Esophagus mucosa (tissue), 1 donor: ENCODE measurements around the gene ANKS1B. TPM values are rescaled to one million over a fixed set of nuclear protein-coding genes. Genes with fewer than 3 reads are reported as not detected.
A peak's percentile ranks its signal among the peaks of the same experiment; 100 is the strongest.
"Not testable (repeated sequence)": the region's sequence is repeated elsewhere in the genome, so short reads cannot be mapped to it uniquely, and the experiment has no call there.

Experiments used
- ATAC-seq: fragments of 200-7000 bp; cut with Tn5 transposase; one replicate; pipeline ENCODE4 v1.9.1; 2020
- total RNA-seq: library from RNA; stranded (reverse); gene quantifications from one replicate; pipeline ENCODE4 v1.2.4, GENCODE V29; 2023
- donor health status: DM: yes; HTN: yes; CAD: no.

Gene ANKS1B
- total RNA-seq, 1 donor from 2014 or later = 2.8 TPM

DNA sequence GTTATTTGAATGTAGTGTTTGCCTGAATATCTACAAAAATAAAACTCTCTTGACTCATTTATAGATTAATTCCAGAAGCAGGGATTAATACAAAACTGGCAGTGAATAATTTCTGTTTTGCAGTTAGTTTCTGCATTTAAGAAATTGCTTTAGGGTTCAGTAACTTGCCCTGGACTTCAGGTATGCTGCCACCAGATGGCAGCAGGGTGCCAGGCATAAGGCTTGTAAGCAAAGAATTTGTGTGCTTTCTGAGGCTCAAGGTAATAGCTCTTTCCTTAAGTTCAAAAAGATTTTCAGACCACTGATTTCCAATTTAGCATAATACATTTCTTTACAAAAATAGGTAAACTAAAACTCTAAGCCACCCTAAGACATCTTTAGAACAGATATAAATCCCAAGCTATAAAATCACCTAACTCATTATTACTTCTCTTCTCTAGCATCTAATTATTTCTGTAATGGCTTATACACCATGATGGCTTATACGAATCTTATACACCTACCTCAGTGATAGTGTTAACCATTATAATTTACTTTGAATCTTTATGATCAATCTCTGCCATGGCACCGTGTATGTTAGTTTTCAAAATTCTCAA is 941.3 kb downstream of the ANKS1B start:
- ATAC-seq = no peak

- ATAC-seq = no peak
These were observed 942.5 kb downstream of the ANKS1B start for GRCh38 chr12:99042226-99042625.

DNA sequence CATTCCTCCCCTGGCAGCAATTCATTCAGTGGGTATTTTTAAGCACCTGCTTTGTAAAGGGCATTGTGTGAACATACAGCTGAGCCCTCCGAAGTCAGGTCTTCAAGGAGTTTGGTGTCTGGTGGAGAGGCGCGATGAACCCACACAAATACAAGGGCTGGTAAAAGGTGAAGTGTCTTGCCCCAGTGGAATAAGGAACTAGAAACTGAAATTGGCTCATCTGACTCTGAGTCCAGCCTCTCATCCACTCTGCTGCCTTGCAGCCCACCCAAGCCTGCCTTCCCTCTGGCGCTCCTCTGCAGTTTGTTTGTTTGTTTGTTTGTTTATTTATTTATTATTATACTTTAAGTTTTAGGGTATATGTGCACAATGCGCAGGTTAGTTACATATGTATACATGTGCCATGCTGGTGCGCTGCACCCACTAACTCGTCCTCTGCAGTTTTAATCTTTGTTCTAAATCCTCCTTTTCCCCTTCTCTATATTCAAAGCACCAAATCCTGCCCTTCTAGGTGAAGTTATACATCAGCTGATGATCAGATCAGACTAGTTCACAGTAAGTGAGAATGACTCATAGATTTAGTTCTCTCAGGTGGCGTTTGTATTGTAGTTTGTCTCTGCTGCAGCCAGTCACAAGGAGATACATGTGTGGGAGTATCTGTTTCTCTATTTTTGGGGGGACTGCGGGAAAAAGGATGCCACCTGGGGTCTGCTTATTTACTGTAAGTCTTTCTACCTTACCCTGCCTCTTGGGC is 945.2 kb downstream of the ANKS1B start:
- peak; percentile 56 for ATAC-seq

GRCh38 chr12:99036566-99036965 is 948.2 kb downstream of the ANKS1B start:
- ATAC-seq = no peak

DNA sequence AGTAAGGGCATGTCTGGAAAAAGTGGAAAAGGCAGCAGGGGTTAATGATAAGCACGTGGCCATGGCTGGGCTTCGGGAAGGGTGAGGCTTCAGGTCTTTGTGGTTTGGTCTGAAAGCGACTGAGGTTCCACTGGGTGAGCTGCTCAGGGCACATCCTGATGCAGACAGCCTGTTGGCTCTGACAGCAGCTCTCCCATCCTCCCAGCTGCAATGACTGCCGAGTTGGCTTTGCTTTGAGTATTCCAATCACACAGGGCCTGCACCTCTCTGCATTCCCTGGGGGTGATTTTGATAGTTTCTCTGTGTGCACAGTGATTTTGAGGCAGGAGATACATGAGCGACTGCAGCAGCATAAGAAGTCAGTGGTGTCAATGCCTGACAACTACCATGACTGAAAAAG is 948.9 kb downstream of the ANKS1B start:
- no peak for ATAC-seq

- not testable (repeated sequence) for ATAC-seq
These were observed 950.5 kb downstream of the ANKS1B start for GRCh38 chr12:99034201-99034600.

- ATAC-seq = no peak
These were observed 955.0 kb downstream of the ANKS1B start for GRCh38 chr12:99029511-99030271.

- ATAC-seq = peak; percentile 99
These were observed 957.3 kb downstream of the ANKS1B start for GRCh38 chr12:99027461-99027860.

- no peak for ATAC-seq
These were observed 957.7 kb downstream of the ANKS1B start for GRCh38 chr12:99027055-99027393.

GRCh38 chr12:99026332-99027054 is 958.2 kb downstream of the ANKS1B start:
- no peak for ATAC-seq

DNA sequence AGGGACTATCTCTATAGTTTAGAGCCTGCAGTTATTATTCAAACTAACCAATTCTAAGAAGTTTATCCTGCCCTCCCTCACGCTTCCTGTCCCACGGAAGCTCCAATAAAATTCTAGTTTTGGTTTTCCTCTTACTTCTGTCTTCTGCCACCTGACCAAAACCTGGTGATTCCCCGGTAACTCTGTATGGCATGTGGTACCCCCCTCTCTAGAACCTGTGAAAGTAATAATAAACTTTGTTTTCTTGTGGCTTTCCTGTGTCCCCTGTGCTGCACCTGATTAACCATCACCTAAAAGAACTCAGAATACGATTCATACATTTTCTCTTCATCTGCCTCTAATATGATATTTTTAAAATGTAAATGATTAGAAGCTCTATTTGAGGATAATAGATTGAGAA is 959.9 kb downstream of the ANKS1B start:
- no peak for ATAC-seq

DNA sequence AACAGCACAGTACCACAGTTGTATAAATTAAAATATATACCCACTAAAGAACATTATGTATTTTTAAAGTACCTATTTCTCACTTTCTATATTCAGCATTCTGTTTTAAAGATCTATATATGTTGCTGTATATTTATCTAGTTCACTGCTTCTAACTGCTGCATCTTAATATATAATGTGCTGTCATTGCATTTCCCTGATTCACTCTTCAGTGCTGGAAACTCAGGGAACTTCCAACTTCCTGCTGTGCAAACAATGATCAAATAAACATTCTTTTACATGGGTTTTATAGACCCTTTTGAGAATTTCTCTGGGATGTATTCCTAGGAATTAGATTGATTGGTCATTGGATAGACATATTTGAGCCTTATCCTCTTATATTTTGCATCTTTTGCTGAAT is 960.5 kb downstream of the ANKS1B start:
- no peak for ATAC-seq

- ATAC-seq = peak; percentile 76
These were observed 963.9 kb downstream of the ANKS1B start for GRCh38 chr12:99020871-99021270.

DNA sequence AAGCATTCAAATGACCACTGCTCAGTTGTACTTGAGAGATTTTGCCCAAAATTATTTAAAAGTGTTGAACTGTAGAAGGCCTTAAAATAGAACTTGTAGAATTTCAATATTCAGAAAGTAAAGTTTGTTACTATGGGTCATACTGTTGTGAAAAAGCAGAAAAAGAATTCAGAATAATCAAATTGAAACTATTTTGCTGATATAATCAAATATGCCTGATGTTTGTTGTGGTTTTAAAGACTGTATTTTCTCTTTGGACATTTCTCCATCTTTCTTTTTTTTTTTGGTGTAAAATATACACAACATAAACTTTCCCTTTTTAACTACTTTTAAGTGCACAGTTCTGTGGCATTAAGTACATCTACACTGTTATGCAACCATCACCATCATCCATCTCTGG is 964.9 kb downstream of the ANKS1B start:
- ATAC-seq = no peak

- ATAC-seq = no peak
These were observed 966.8 kb downstream of the ANKS1B start for GRCh38 chr12:99017971-99018370.

GRCh38 chr12:99009654-99010296 is 975.0 kb downstream of the ANKS1B start:
- ATAC-seq = no peak

GRCh38 chr12:99005601-99006000 is 979.1 kb downstream of the ANKS1B start:
- ATAC-seq = no peak

- ATAC-seq = no peak
These were observed 979.8 kb downstream of the ANKS1B start for GRCh38 chr12:99004799-99005466.

GRCh38 chr12:99002731-99003130 is 982.0 kb downstream of the ANKS1B start:
- ATAC-seq = no peak

DNA sequence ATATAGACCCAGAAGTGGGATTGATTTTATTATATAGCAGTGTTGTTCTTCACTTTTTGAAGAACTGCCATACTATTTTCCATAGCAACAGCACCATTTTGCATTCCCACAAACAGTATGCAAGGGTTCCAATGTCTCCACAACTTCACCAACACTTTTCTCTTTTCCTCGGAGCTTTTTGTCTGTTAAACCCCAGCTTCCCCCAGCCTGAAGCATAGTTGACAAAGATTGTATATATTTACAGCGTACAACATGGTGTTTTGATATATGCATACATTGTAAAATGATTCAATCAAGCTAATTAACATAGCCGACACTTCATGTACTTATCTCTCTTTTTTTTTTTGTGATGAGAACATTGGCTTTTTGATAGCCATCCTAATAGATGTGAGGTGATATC is 982.6 kb downstream of the ANKS1B start:
- no peak for ATAC-seq

GRCh38 chr12:98999559-98999958 is 985.2 kb downstream of the ANKS1B start:
- ATAC-seq = no peak

GRCh38 chr12:98998697-98999299 is 985.9 kb downstream of the ANKS1B start:
- peak; percentile 69 for ATAC-seq
